Liver (tissue), 9 donors: ENCODE measurements around the gene RTN4RL2. TPM values are rescaled to one million over a fixed set of nuclear protein-coding genes. Genes with fewer than 3 reads are reported as not detected.

ENCODE experiments used
- DNase-seq: peaks from one replicate; pipeline ENCODE4 v3.0.0-alpha.2; 2017; ENCODE audit warnings: low spot score
- H3K27ac ChIP-seq, 2 donors: one replicate each; pipeline ENCODE4 v1.7.0; 2013; ENCODE audit warnings: inconsistent platforms in 2 of 2, low read length in 2 of 2, control low read depth in 1 of 2, low read depth in 1 of 2, mild to moderate bottlenecking in 1 of 2
- H3K27me3 ChIP-seq, 4 donors: one replicate each; pipeline versions ENCODE4 v1.6.1 to v1.7.0; 2013; ENCODE audit warnings: low read length in 3 of 4, inconsistent platforms in 1 of 4, mild to moderate bottlenecking in 1 of 4, moderate library complexity in 1 of 4; ENCODE audit not compliant: control insufficient read depth in 4 of 4, insufficient read depth in 4 of 4
- H3K36me3 ChIP-seq, 4 donors: one replicate each; pipeline versions ENCODE4 v1.6.1 to v1.7.0; 2013; ENCODE audit warnings: low read length in 3 of 4, mild to moderate bottlenecking in 3 of 4, low read depth in 1 of 4, moderate library complexity in 1 of 4; ENCODE audit not compliant: control insufficient read depth in 4 of 4, insufficient read depth in 3 of 4
- H3K4me1 ChIP-seq, 4 donors: one replicate each; pipeline versions ENCODE4 v1.6.1 to v1.7.0; 2013; ENCODE audit warnings: low read length in 3 of 4, mild to moderate bottlenecking in 3 of 4, moderate library complexity in 1 of 4; ENCODE audit not compliant: control insufficient read depth in 4 of 4, insufficient read depth in 4 of 4
- H3K4me3 ChIP-seq, 3 donors: one replicate each; pipeline versions ENCODE4 v1.6.1 to v1.7.0; 2013; ENCODE audit warnings: low read length in 3 of 3, control low read depth in 1 of 3, low read depth in 1 of 3, mild to moderate bottlenecking in 1 of 3
- H3K9ac ChIP-seq, 2 donors: one replicate each; pipeline ENCODE4 v1.7.0; 2013; ENCODE audit warnings: low read length in 2 of 2, mild to moderate bottlenecking in 2 of 2, moderate library complexity in 2 of 2, control low read depth in 1 of 2, low read depth in 1 of 2
- H3K9me3 ChIP-seq, 4 donors: one replicate each; pipeline versions ENCODE4 v1.6.1 to v1.7.0; 2013; ENCODE audit warnings: low read length in 3 of 4; ENCODE audit not compliant: control insufficient read depth in 4 of 4
- ATF3 ChIP-seq: IDR thresholded peaks from 2 replicates; pipeline ENCODE4 v1.6.1; 2016; ENCODE audit warnings: antibody characterized with exemption
- CTCF ChIP-seq: fragments of 150-350 bp; IDR thresholded peaks from 2 replicates; pipeline ENCODE4 v1.5.1; 2017; ENCODE audit warnings: improper control_type of control experiment, low read depth, low read length; ENCODE audit not compliant: missing input control
- EGR1 ChIP-seq, 2 donors: IDR thresholded peaks; 2 replicates each; pipeline ENCODE4 v1.6.1; 2016 to 2018; ENCODE audit warnings: antibody characterized with exemption in 2 of 2, low read depth in 2 of 2
- FOXA1 ChIP-seq: IDR thresholded peaks from 2 replicates; pipeline ENCODE4 v1.6.1; 2016; ENCODE audit warnings: antibody characterized with exemption
- FOXA2 ChIP-seq: IDR thresholded peaks from 2 replicates; pipeline ENCODE4 v1.6.1; 2016; ENCODE audit warnings: antibody characterized with exemption
- GABPA ChIP-seq, 2 donors: IDR thresholded peaks in 1 of 2; conservative IDR thresholded peaks in 1 of 2; 2 replicates each; pipeline ENCODE4 v1.6.1; 2016; ENCODE audit warnings: antibody characterized with exemption in 2 of 2, mild to moderate bottlenecking in 1 of 2, moderate library complexity in 1 of 2
- HNF4A ChIP-seq, 2 donors: conservative IDR thresholded peaks; 2 replicates each; pipeline ENCODE4 v1.6.1; 2016; ENCODE audit warnings: antibody characterized with exemption in 2 of 2, mild to moderate bottlenecking in 2 of 2
- HNF4G ChIP-seq: IDR thresholded peaks from 2 replicates; pipeline ENCODE4 v1.6.1; 2016; ENCODE audit warnings: antibody characterized with exemption
- JUND ChIP-seq, 2 donors: IDR thresholded peaks; 2 replicates each; pipeline ENCODE4 v1.6.1; 2016; ENCODE audit warnings: antibody characterized with exemption in 2 of 2
- MAX ChIP-seq: IDR thresholded peaks from 2 replicates; pipeline ENCODE4 v1.6.1; 2016; ENCODE audit warnings: antibody characterized with exemption
- NR2F2 ChIP-seq: IDR thresholded peaks from 2 replicates; pipeline ENCODE4 v1.6.1; 2016; ENCODE audit warnings: antibody characterized with exemption
- RAD21 ChIP-seq, 2 donors: IDR thresholded peaks; 2 replicates each; pipeline ENCODE4 v1.6.1; 2016; ENCODE audit warnings: antibody characterized with exemption in 2 of 2, mild to moderate bottlenecking in 2 of 2
- REST ChIP-seq: IDR thresholded peaks from 2 replicates; pipeline ENCODE4 v1.6.1; 2016; ENCODE audit warnings: antibody characterized with exemption, mild to moderate bottlenecking
- RXRA ChIP-seq, 2 donors: IDR thresholded peaks; 2 replicates each; pipeline ENCODE4 v1.6.1; 2017 to 2018; ENCODE audit warnings: antibody characterized with exemption in 2 of 2, mild to moderate bottlenecking in 1 of 2
- SP1 ChIP-seq: IDR thresholded peaks from 2 replicates; pipeline ENCODE4 v1.6.1; 2018; ENCODE audit warnings: antibody characterized with exemption, mild to moderate bottlenecking
- TAF1 ChIP-seq: conservative IDR thresholded peaks from 2 replicates; pipeline ENCODE4 v1.6.1; 2016; ENCODE audit warnings: antibody characterized with exemption, mild to moderate bottlenecking
- YY1 ChIP-seq: IDR thresholded peaks from 2 replicates; pipeline ENCODE4 v1.6.1; 2016; ENCODE audit warnings: antibody characterized with exemption, mild to moderate bottlenecking
- ZBTB33 ChIP-seq: IDR thresholded peaks from 2 replicates; pipeline ENCODE4 v1.6.1; 2016; ENCODE audit warnings: antibody characterized with exemption
- WGBS: extraction: QIAGEN DNeasy Blood & Tissue Kit; methylation state at CpG from one replicate; pipeline ENCODE4 v1.1.7; 2013; 5-methylcytosine and 5-hydroxymethylcytosine counted together
- polyA plus RNA-seq, 2 donors: library from polyadenylated mRNA; stranded (reverse) in 1 of 2; unstranded in 1 of 2; fragments of 200-250 nt in 1 of 2; fragments of >200 nt in 1 of 2; fragmentation: Nextera tagmentation in 1 of 2; extraction: Ambion mirVana in 1 of 2; gene quantifications; one replicate each; pipeline versions ENCODE4 v1.2.1 to v1.2.3, GENCODE V29; 2013 to 2015
- total RNA-seq, 2 donors: library from RNA; depleted of rRNA; stranded (reverse); fragments of >200 nt; gene quantifications; one replicate each; pipeline ENCODE4 v1.2.3, GENCODE V29; 2014
- donor health status: healthy.
- donor health status: healthy.
- donor health status: healthy.
- donor health status: healthy.
- donor health status: healthy.

The RTN4RL2 gene
- total and polyA plus RNA-seq, 4 donors: 0.75 to 18.1 (median 3.2) TPM

GRCh38 chr11:57497303-57498247, 37.2 kb downstream of the RTN4RL2 start:
- Histone ChIP-seq H3K4me3 (peak overlapping the region in 2 of 3 donors; percentile 14 to 20), H3K36me3 (peaks cover 3 to 8% (median 4%) of the 10 kb centered on the region in 4 donors), H3K4me1 (peaks cover 37 to 89% (median 81%) of the 10 kb centered on the region in 4 donors), H3K27ac (peak overlapping the region; percentile 58 to 74), H3K9ac (no peak overlapping the region), H3K9me3 (no peaks in the 10 kb centered on the region), H3K27me3 (no peaks in the 10 kb centered on the region)
- TF ChIP-seq JUND (IDR thresholded peaks at IDR 0.05) (peak; percentile 75 to 83), RXRA (IDR thresholded peaks at IDR 0.05) (peak; percentile 85 to 92), HNF4A (conservative IDR thresholded peaks at IDR 0.05) (peak; percentile 93 to 98), HNF4G (peak; percentile 95), FOXA2 (peak; percentile 33), REST (peak; percentile 42), YY1 (no peak), FOXA1 (no peak), ATF3 (peak; percentile 28), CTCF (no peak), RAD21 (IDR thresholded peaks at IDR 0.05) (peak in 1 of 2 donors; percentile 24), MAX (peak; percentile 73), EGR1 (IDR thresholded peaks at IDR 0.05; ENCODE audit: low read depth in 2 of 2) (no peak), ZBTB33 (peak; percentile 23), NR2F2 (peak; percentile 75), TAF1 (no peak), SP1 (peak; percentile 97), GABPA (IDR thresholded peaks at IDR 0.05 in 1 of 2, conservative IDR thresholded peaks at IDR 0.05 in 1 of 2) (no peak)
- no peak for DNase-seq
- 38% methylated on average over 15 of the region's 15 CpGs for WGBS
